Naive thymus-derived CD8-positive, alpha-beta T cell (primary cell): ENCODE data around the gene REV1. TPM values are rescaled to one million over a fixed set of nuclear protein-coding genes. Genes with fewer than 3 reads are reported as not detected.
"Not testable (repeated sequence)": the region's sequence is repeated elsewhere in the genome, so short reads cannot be mapped to it uniquely, and the experiment has no call there.

Source experiments
- ATAC-seq, 2 donors: fragments of 150-1000 bp; cut with Tn5 transposase in 1 of 2; sonication (Bioruptor Pico), chemical (Tn5 transposase) in 1 of 2; 1 replicate in 1 of 2; 2 replicates in 1 of 2; pipeline ENCODE4 v1.10.0; 2021; ENCODE audit warnings: mild to moderate bottlenecking in 2 of 2, moderate library complexity in 2 of 2
- POLR2A ChIA-PET: fragments of 350-600 bp; sonication (Branson Sonifier 250); formaldehyde crosslinking; loops from one replicate; lab custom pipeline; 2021; ENCODE audit warnings: antibody characterized with exemption; lab: Charles Lee
- DNase-seq, 10 donors: peaks; one replicate each; pipeline versions ENCODE4 v3.0.0 to v3.0.0-alpha.2; 2020 to 2022
- H3K27ac Mint-ChIP-seq, 10 donors: one replicate each; pipeline ENCODE4 v1.8.0; 2020 to 2022; ENCODE audit warnings: mild to moderate bottlenecking in 10 of 10, mixed read lengths in 10 of 10, moderate library complexity in 4 of 10, inconsistent platforms in 1 of 10
- H3K27me3 Mint-ChIP-seq, 5 donors: one replicate each; pipeline ENCODE4 v1.8.0; 2021 to 2022; ENCODE audit warnings: mixed read lengths in 5 of 5
- H3K36me3 Mint-ChIP-seq, 3 donors: one replicate each; pipeline ENCODE4 v1.8.0; 2020 to 2022; ENCODE audit warnings: mixed read lengths in 3 of 3, mild to moderate bottlenecking in 2 of 3, inconsistent platforms in 1 of 3
- H3K4me1 Mint-ChIP-seq, 4 donors: one replicate each; pipeline ENCODE4 v1.8.0; 2021 to 2022; ENCODE audit warnings: mixed read lengths in 4 of 4
- H3K4me3 Mint-ChIP-seq, 10 donors: one replicate each; pipeline ENCODE4 v1.8.0; 2020 to 2022; ENCODE audit warnings: mild to moderate bottlenecking in 10 of 10, mixed read lengths in 10 of 10, moderate library complexity in 6 of 10, inconsistent platforms in 1 of 10
- H3K9me3 Mint-ChIP-seq, 9 donors: one replicate each; pipeline ENCODE4 v1.8.0; 2020 to 2022; ENCODE audit warnings: mixed read lengths in 9 of 9, mild to moderate bottlenecking in 3 of 9, inconsistent platforms in 1 of 9, moderate library complexity in 1 of 9
- polyA plus RNA-seq, 3 donors: library from polyadenylated mRNA; unstranded; fragments of 300-500 nt; fragmentation: Illumina TruSeq; gene quantifications; one replicate each; pipeline ENCODE4 v1.2.3, GENCODE V29; 2021
- total RNA-seq, 8 experiments: library from RNA in 2 of 8; stranded (reverse) in 2 of 8; gene quantifications; one replicate each; pipeline ENCODE4 v1.2.3 and lab custom pipeline; 2021 to 2026

Gene REV1
- total and polyA plus RNA-seq, 5 experiments from 2014 or later: 13.0 to 79.8 (median 28.1) TPM

GRCh38 chr2:99470459-99470858 is 19.4 kb downstream of the REV1 start:
- H3K4me3 Mint-ChIP-seq: peak overlapping the region in 1 of 10 donors; percentile 10
- H3K27me3 Mint-ChIP-seq: not testable (repeated sequence)

GRCh38 chr2:99469394-99469793 is 20.4 kb downstream of the REV1 start:
- H3K4me1 Mint-ChIP-seq: peaks cover 20 to 56% (median 53%) of the 10 kb centered on the region in 4 donors
- peaks cover 0 to 5% (median 0%) of the 10 kb centered on the region in 9 donors for H3K9me3 Mint-ChIP-seq
- DNase-seq: no peak
- POLR2A ChIA-PET: no interaction called here
- peak overlapping the region in 2 of 10 donors; percentile 9 to 55 for H3K27ac Mint-ChIP-seq
- no peak for ATAC-seq
- H3K4me3 Mint-ChIP-seq: no peak overlapping the region
- H3K27me3 Mint-ChIP-seq: no peaks in the 10 kb centered on the region
- peaks cover 0 to 11% (median 9%) of the 10 kb centered on the region in 3 donors for H3K36me3 Mint-ChIP-seq

More at GRCh38 chr2:99470459-99470858, 19.4 kb downstream of the REV1 start:
- H3K9me3 Mint-ChIP-seq, ATAC-seq, POLR2A ChIA-PET, DNase-seq: not testable (repeated sequence)
- Mint-ChIP-seq H3K36me3 (peaks cover 0 to 11% (median 11%) of the 10 kb centered on the region in 3 donors), H3K4me1 (peaks cover 26 to 67% (median 63%) of the 10 kb centered on the region in 4 donors), H3K27ac (peak overlapping the region in 1 of 10 donors; percentile 84)

GRCh38 chr2:99468155-99468554 is 21.7 kb downstream of the REV1 start:
- Mint-ChIP-seq H3K4me1 (peaks cover 18 to 48% (median 43%) of the 10 kb centered on the region in 4 donors), H3K27me3 (no peaks in the 10 kb centered on the region), H3K27ac (peak overlapping the region in 1 of 10 donors; percentile 27), H3K4me3 (no peak overlapping the region), H3K36me3 (peaks cover 0 to 12% (median 11%) of the 10 kb centered on the region in 3 donors), H3K9me3 (peaks cover 0 to 5% (median 0%) of the 10 kb centered on the region in 9 donors)
- no peak for DNase-seq
- no peak for ATAC-seq
- POLR2A ChIA-PET: no interaction called here

- POLR2A ChIA-PET: no interaction called here
- Mint-ChIP-seq H3K4me3 (no peak overlapping the region), H3K27ac (no peak overlapping the region), H3K9me3 (peaks cover 0 to 5% (median 0%) of the 10 kb centered on the region in 9 donors), H3K4me1 (peaks cover 18 to 42% (median 39%) of the 10 kb centered on the region in 4 donors), H3K27me3 (no peaks in the 10 kb centered on the region), H3K36me3 (peaks cover 0 to 12% (median 11%) of the 10 kb centered on the region in 3 donors)
- ATAC-seq: no peak
- DNase-seq: no peak
Measured at GRCh38 chr2:99467390-99467789, 22.4 kb downstream of the REV1 start.

- H3K27me3 Mint-ChIP-seq: no peaks in the 10 kb centered on the region
- DNase-seq: no peak
- no peak overlapping the region for H3K4me3 Mint-ChIP-seq
- peaks cover 0 to 55% (median 27%) of the 10 kb centered on the region in 3 donors for H3K36me3 Mint-ChIP-seq
- peak overlapping the region in 1 of 10 donors; percentile 48 for H3K27ac Mint-ChIP-seq
- no peak for ATAC-seq
- no peaks in the 10 kb centered on the region for H3K9me3 Mint-ChIP-seq
- H3K4me1 Mint-ChIP-seq: peaks cover 2 to 13% (median 8%) of the 10 kb centered on the region in 4 donors
- POLR2A ChIA-PET: no interaction called here
Measured at GRCh38 chr2:99461828-99462483, 27.9 kb downstream of the REV1 start.

- Mint-ChIP-seq H3K9me3 (no peaks in the 10 kb centered on the region), H3K4me3 (no peak overlapping the region), H3K36me3 (peaks cover 0 to 84% (median 38%) of the 10 kb centered on the region in 3 donors), H3K4me1 (peaks cover 4 to 16% (median 7%) of the 10 kb centered on the region in 4 donors), H3K27me3 (no peaks in the 10 kb centered on the region), H3K27ac (peak overlapping the region in 4 of 10 donors; percentile 1 to 48 (median 32))
- DNase-seq: no peak
- ATAC-seq: no peak
- POLR2A ChIA-PET: no interaction called here
Measured at GRCh38 chr2:99458529-99458928, 31.3 kb downstream of the REV1 start.

- Mint-ChIP-seq H3K9me3 (no peaks in the 10 kb centered on the region), H3K36me3 (peaks cover 0 to 82% (median 27%) of the 10 kb centered on the region in 3 donors), H3K27ac (peak overlapping the region in 2 of 10 donors; percentile 70 to 78), H3K27me3 (no peaks in the 10 kb centered on the region), H3K4me1 (peaks cover 5 to 14% (median 7%) of the 10 kb centered on the region in 4 donors), H3K4me3 (no peak overlapping the region)
- no peak for DNase-seq
- no peak for ATAC-seq
- POLR2A ChIA-PET: interaction anchor here (0.7 kb wide), 2 partner anchors 283 to 548 kb away, joined by 4 to 5 read pairs; no protein-coding TSS in a partner anchor
Measured at GRCh38 chr2:99451686-99452085, 38.1 kb downstream of the REV1 start.

GRCh38 chr2:99451280-99451679 is 38.5 kb downstream of the REV1 start:
- H3K27ac Mint-ChIP-seq: peak overlapping the region in 1 of 10 donors; percentile 70
- no peak for ATAC-seq
- no peak for DNase-seq
- peaks cover 0 to 82% (median 25%) of the 10 kb centered on the region in 3 donors for H3K36me3 Mint-ChIP-seq
- H3K4me3 Mint-ChIP-seq: no peak overlapping the region
- peaks cover 5 to 14% (median 6%) of the 10 kb centered on the region in 4 donors for H3K4me1 Mint-ChIP-seq
- POLR2A ChIA-PET: no interaction called here
- H3K27me3 Mint-ChIP-seq: no peaks in the 10 kb centered on the region
- no peaks in the 10 kb centered on the region for H3K9me3 Mint-ChIP-seq

- H3K36me3 Mint-ChIP-seq: peaks cover 0 to 78% (median 21%) of the 10 kb centered on the region in 3 donors
- peak overlapping the region in 2 of 10 donors; percentile 56 to 82 for H3K27ac Mint-ChIP-seq
- no peaks in the 10 kb centered on the region for H3K9me3 Mint-ChIP-seq
- no peaks in the 10 kb centered on the region for H3K27me3 Mint-ChIP-seq
- POLR2A ChIA-PET: no interaction called here
- DNase-seq: no peak
- no peak for ATAC-seq
- H3K4me1 Mint-ChIP-seq: peaks cover 0 to 14% (median 5%) of the 10 kb centered on the region in 4 donors
- no peak overlapping the region for H3K4me3 Mint-ChIP-seq
Measured at GRCh38 chr2:99450199-99450598, 39.6 kb downstream of the REV1 start.

GRCh38 chr2:99448556-99448955 is 41.3 kb downstream of the REV1 start:
- H3K4me1 Mint-ChIP-seq: peaks cover 8 to 17% (median 11%) of the 10 kb centered on the region in 4 donors
- POLR2A ChIA-PET: no interaction called here
- H3K9me3 Mint-ChIP-seq: no peaks in the 10 kb centered on the region
- DNase-seq (no peak), ATAC-seq (no peak)
- H3K27ac Mint-ChIP-seq: no peak overlapping the region
- peaks cover 0 to 70% (median 18%) of the 10 kb centered on the region in 3 donors for H3K36me3 Mint-ChIP-seq
- H3K4me3 Mint-ChIP-seq: no peak overlapping the region
- H3K27me3 Mint-ChIP-seq: no peaks in the 10 kb centered on the region

GRCh38 chr2:99445065-99445464 is 44.8 kb downstream of the REV1 start:
- POLR2A ChIA-PET: no interaction called here
- no peaks in the 10 kb centered on the region for H3K27me3 Mint-ChIP-seq
- no peaks in the 10 kb centered on the region for H3K9me3 Mint-ChIP-seq
- H3K4me1 Mint-ChIP-seq: peaks cover 3 to 13% (median 7%) of the 10 kb centered on the region in 4 donors
- no peak for DNase-seq
- ATAC-seq: no peak
- H3K27ac Mint-ChIP-seq: peak overlapping the region in 3 of 10 donors; percentile 1 to 20 (median 2)
- no peak overlapping the region for H3K4me3 Mint-ChIP-seq
- H3K36me3 Mint-ChIP-seq: peaks cover 0 to 57% (median 0%) of the 10 kb centered on the region in 3 donors

GRCh38 chr2:99444222-99444621 is 45.6 kb downstream of the REV1 start:
- Mint-ChIP-seq H3K27ac (peak overlapping the region in 4 of 10 donors; percentile 20 to 76 (median 56)), H3K9me3 (no peaks in the 10 kb centered on the region), H3K4me1 (peaks cover 3 to 13% (median 7%) of the 10 kb centered on the region in 4 donors), H3K27me3 (no peaks in the 10 kb centered on the region), H3K4me3 (no peak overlapping the region), H3K36me3 (peaks cover 0 to 59% (median 1%) of the 10 kb centered on the region in 3 donors)
- DNase-seq: no peak
- POLR2A ChIA-PET: no interaction called here
- ATAC-seq: no peak

- H3K36me3 Mint-ChIP-seq: peaks cover 0 to 60% (median 9%) of the 10 kb centered on the region in 3 donors
- H3K9me3 Mint-ChIP-seq: no peaks in the 10 kb centered on the region
- peaks cover 3 to 13% (median 7%) of the 10 kb centered on the region in 4 donors for H3K4me1 Mint-ChIP-seq
- no peak overlapping the region for H3K27ac Mint-ChIP-seq
- no peaks in the 10 kb centered on the region for H3K27me3 Mint-ChIP-seq
- DNase-seq (peak in 1 of 10 donors; percentile 5), ATAC-seq (no peak)
- POLR2A ChIA-PET: interaction anchor here (0.7 kb wide), 1 partner anchor 46 kb away, joined by 5 read pairs; no protein-coding TSS in a partner anchor
- no peak overlapping the region for H3K4me3 Mint-ChIP-seq
Measured at GRCh38 chr2:99442837-99443236, 47.0 kb downstream of the REV1 start.
